Esophagus (tissue), 2 donors: Measurements from ENCODE around the gene SASH1. TPM values are rescaled to one million over a fixed set of nuclear protein-coding genes. Genes with fewer than 3 reads are reported as not detected.
A peak's percentile ranks its signal among the peaks of the same experiment; 100 is the strongest.

ENCODE experiments used
- H3K27ac ChIP-seq, 2 donors: one replicate each; pipeline ENCODE4 v1.5.1; 2013; ENCODE audit warnings: low read depth in 2 of 2, mild to moderate bottlenecking in 2 of 2, inconsistent platforms in 1 of 2, low read length in 1 of 2, moderate library complexity in 1 of 2
- H3K27me3 ChIP-seq, 2 donors: one replicate each; pipeline ENCODE4 v1.6.1; 2013; ENCODE audit warnings: low read length in 2 of 2, control low read depth in 1 of 2, mild to moderate bottlenecking in 1 of 2; ENCODE audit not compliant: insufficient read depth in 2 of 2, control insufficient read depth in 1 of 2
- H3K36me3 ChIP-seq, 2 donors: one replicate each; pipeline ENCODE4 v1.6.1; 2013; ENCODE audit warnings: low read length in 1 of 2; ENCODE audit not compliant: control insufficient read depth in 2 of 2, insufficient read depth in 2 of 2
- H3K4me1 ChIP-seq, 2 donors: one replicate each; pipeline ENCODE4 v1.6.1; 2013; ENCODE audit warnings: low read length in 1 of 2; ENCODE audit not compliant: control insufficient read depth in 2 of 2, insufficient read depth in 2 of 2
- H3K4me3 ChIP-seq, 2 donors: one replicate each; pipeline ENCODE4 v1.5.1; 2013; ENCODE audit warnings: low read length in 2 of 2, mild to moderate bottlenecking in 2 of 2, low read depth in 1 of 2, moderate library complexity in 1 of 2
- H3K9me3 ChIP-seq, 2 donors: one replicate each; pipeline ENCODE4 v1.6.1; 2013; ENCODE audit warnings: mild to moderate bottlenecking in 2 of 2, low read depth in 1 of 2, low read length in 1 of 2, moderate library complexity in 1 of 2; ENCODE audit not compliant: control insufficient read depth in 2 of 2, insufficient read depth in 1 of 2
- whole genome bisulfite sequencing, 2 donors: extraction: QIAGEN DNeasy Blood & Tissue Kit; methylation state at CpG; one replicate each; pipeline ENCODE4 v1.1.7; 2013; 5-methylcytosine and 5-hydroxymethylcytosine counted together
- polyA plus RNA-seq, 2 donors: library from polyadenylated mRNA; stranded (reverse); fragments of 200-250 nt; gene quantifications; one replicate each; pipeline ENCODE4 v1.2.3, GENCODE V29; 2013
- donor health status: healthy with polysubstance abuse.
- donor health status: Bipolar disorder and iron deficiency.

SASH1 gene
- polyA plus RNA-seq, 2 donors: 29.6 to 59.0 TPM

- Histone ChIP-seq H3K4me3 (no peak overlapping the region), H3K27ac (peak overlapping the region; percentile 79 to 83), H3K4me1 (peaks cover 10 to 13% of the 10 kb centered on the region in 2 donors), H3K27me3 (no peaks in the 10 kb centered on the region), H3K9me3 (no peaks in the 10 kb centered on the region), H3K36me3 (peaks cover 0 to 10% of the 10 kb centered on the region in 2 donors)
- 50 to 63% methylated on average over 14 of the region's 14 CpGs for WGBS, 2 donors
Observed at GRCh38 chr6:148513145-148514071, 170.8 kb downstream of the SASH1 start.

DNA sequence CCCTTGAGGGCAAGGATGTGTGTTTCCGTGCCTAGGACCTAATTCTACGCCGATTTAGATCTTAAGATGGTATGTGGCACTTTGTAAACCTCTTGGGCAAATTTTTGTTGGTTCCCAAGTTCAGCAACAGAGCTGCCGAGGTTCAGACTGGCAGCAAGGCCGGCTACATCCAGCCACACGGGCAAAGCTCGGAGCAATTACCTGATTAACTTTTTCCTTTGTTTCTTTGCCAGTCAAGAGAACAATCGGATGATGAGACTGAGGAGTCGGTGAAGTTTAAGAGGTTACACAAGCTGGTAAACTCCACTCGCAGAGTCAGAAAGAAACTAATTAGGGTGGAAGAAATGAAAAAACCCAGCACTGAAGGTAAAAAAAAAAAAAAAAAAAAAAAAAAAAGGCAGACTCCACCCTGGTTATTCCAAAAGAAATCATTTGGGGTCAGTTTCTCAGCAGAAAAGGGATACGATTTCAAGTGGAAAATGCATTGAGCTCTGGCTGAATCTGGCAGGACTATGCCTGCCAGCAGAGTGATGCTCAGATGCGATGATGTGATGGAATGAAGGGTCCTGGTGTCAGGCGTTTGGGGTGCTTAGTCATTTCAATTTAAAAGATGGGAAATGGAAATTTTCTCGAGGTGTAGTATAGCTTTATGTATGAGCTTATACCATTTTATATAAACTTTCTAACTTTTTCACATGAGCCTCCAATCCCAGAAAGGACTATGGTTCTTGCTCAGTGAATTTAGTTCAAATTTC, 171.6 kb downstream of the SASH1 start:
- Histone ChIP-seq H3K9me3 (no peaks in the 10 kb centered on the region), H3K27me3 (no peaks in the 10 kb centered on the region), H3K27ac (peak overlapping the region; percentile 79 to 83), H3K4me3 (no peak overlapping the region), H3K36me3 (peaks cover 0 to 10% of the 10 kb centered on the region in 2 donors), H3K4me1 (peaks cover 10 to 13% of the 10 kb centered on the region in 2 donors)
- 53 to 75% methylated on average over 14 of the region's 14 CpGs for WGBS, 2 donors

DNA sequence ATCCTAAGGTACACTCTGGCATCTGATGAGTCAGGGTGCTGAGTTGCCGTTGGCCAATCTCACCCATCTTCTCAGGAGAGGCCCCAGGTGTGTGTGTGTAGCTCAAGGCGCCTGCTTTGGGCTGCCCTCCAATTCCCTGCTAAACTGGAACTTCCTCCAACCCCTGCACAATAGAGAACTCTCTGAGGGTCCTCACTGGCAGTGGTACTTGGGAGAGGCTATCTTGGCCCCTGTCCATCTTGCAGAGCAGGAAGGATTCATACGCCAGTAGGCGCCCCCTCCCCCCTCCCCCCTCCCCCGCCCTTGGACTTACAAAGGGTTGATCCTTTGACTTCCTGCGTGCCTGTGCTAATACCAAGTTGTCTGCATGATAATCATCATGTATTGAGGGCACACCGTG, 173.6 kb downstream of the SASH1 start:
- H3K36me3 ChIP-seq: peaks cover 3 to 24% of the 10 kb centered on the region in 2 donors
- peaks cover 10 to 13% of the 10 kb centered on the region in 2 donors for H3K4me1 ChIP-seq
- 39 to 59% methylated on average over 7 of the region's 7 CpGs for WGBS, 2 donors
- no peaks in the 10 kb centered on the region for H3K9me3 ChIP-seq
- no peaks in the 10 kb centered on the region for H3K27me3 ChIP-seq
- H3K27ac ChIP-seq: peak overlapping the region; percentile 14 to 34
- H3K4me3 ChIP-seq: no peak overlapping the region

- H3K36me3 ChIP-seq: peaks cover 3 to 24% of the 10 kb centered on the region in 2 donors
- no peaks in the 10 kb centered on the region for H3K9me3 ChIP-seq
- H3K27ac ChIP-seq: peak overlapping the region; percentile 38 to 41
- H3K4me3 ChIP-seq: no peak overlapping the region
- H3K4me1 ChIP-seq: peaks cover 10 to 13% of the 10 kb centered on the region in 2 donors
- no peaks in the 10 kb centered on the region for H3K27me3 ChIP-seq
- 59 to 71% methylated on average over 4 of the region's 4 CpGs for WGBS, 2 donors
Observed at GRCh38 chr6:148516617-148517016, 174.0 kb downstream of the SASH1 start.

DNA sequence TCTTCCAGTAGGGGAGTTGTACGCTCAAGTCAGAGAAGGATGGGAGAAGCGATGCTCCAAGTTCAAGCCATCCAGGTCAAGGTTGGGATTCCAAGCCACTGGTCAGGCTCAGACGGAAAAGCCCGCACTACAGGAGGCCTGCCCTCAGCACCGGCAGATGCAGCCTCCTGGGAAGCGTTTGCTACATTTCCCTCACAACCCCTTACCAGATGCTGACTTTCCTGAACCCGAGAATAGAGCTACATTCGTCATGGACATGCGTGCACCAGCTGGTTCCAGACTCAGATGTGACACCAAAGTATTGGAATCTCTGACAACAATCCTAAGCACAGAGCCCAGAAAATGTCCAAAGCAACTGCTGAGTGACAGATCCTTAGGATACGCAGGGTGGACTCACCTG, 174.8 kb downstream of the SASH1 start:
- Histone ChIP-seq H3K9me3 (no peaks in the 10 kb centered on the region), H3K4me3 (no peak overlapping the region), H3K27me3 (no peaks in the 10 kb centered on the region), H3K27ac (no peak overlapping the region), H3K4me1 (peaks cover 10 to 13% of the 10 kb centered on the region in 2 donors), H3K36me3 (peaks cover 3 to 24% of the 10 kb centered on the region in 2 donors)
- WGBS, 2 donors: 91 to 94% methylated on average over 10 of the region's 10 CpGs

GRCh38 chr6:148518511-148519156, 176.0 kb downstream of the SASH1 start:
- H3K36me3 ChIP-seq: peaks cover 3 to 24% of the 10 kb centered on the region in 2 donors
- 64 to 80% methylated on average over 12 of the region's 12 CpGs for WGBS, 2 donors
- no peaks in the 10 kb centered on the region for H3K27me3 ChIP-seq
- peaks cover 8 to 10% of the 10 kb centered on the region in 2 donors for H3K4me1 ChIP-seq
- no peak overlapping the region for H3K4me3 ChIP-seq
- no peaks in the 10 kb centered on the region for H3K9me3 ChIP-seq
- peak overlapping the region in 1 of 2 donors; percentile 15 for H3K27ac ChIP-seq

GRCh38 chr6:148520109-148520841, 177.6 kb downstream of the SASH1 start:
- H3K9me3 ChIP-seq: no peaks in the 10 kb centered on the region
- peaks cover 3 to 24% of the 10 kb centered on the region in 2 donors for H3K36me3 ChIP-seq
- WGBS, 2 donors: 89 to 91% methylated on average over 23 of the region's 23 CpGs
- peak overlapping the region in 1 of 2 donors; percentile 5 for H3K27ac ChIP-seq
- no peaks in the 10 kb centered on the region for H3K27me3 ChIP-seq
- peaks cover 5 to 6% of the 10 kb centered on the region in 2 donors for H3K4me1 ChIP-seq
- H3K4me3 ChIP-seq: no peak overlapping the region

DNA sequence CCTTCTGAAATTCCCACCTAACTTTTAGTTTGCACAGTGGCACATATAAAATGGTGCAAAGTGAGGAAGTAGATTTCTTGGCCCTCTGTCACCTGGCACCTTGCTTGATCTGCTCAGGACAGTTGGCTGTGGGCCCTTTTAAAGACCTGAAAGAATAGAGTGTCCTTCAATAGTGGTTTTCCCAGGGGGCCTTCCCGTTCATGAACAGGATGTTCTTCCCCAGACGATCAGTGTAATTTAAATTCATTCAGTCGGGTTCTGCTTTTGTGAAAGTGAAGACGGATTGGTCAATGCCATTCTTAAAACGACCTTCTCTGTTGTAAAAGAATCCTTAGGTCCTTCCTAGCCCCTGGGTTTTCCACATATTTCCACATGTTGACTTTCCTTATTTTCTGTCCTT, 178.5 kb downstream of the SASH1 start:
- Histone ChIP-seq H3K9me3 (no peaks in the 10 kb centered on the region), H3K4me3 (no peak overlapping the region), H3K4me1 (peaks cover 5 to 6% of the 10 kb centered on the region in 2 donors), H3K27me3 (no peaks in the 10 kb centered on the region), H3K27ac (no peak overlapping the region), H3K36me3 (peaks cover 3 to 28% of the 10 kb centered on the region in 2 donors)
- WGBS, 2 donors: 66 to 69% methylated on average over 5 of the region's 5 CpGs

GRCh38 chr6:148521586-148521985, 178.9 kb downstream of the SASH1 start:
- Histone ChIP-seq H3K27ac (no peak overlapping the region), H3K9me3 (no peaks in the 10 kb centered on the region), H3K4me3 (no peak overlapping the region), H3K27me3 (no peaks in the 10 kb centered on the region), H3K36me3 (peaks cover 3 to 29% of the 10 kb centered on the region in 2 donors), H3K4me1 (peaks cover 4 to 5% of the 10 kb centered on the region in 2 donors)
- WGBS, 2 donors: 14 to 27% methylated on average over 1 of the region's 1 CpG
